Stimulated activated naive CD4-positive, alpha-beta T cell treated with Interleukin-2 at 50 U/mL for 16 hours (primary cell): ENCODE measurements around the gene MAP4K2.

Experiments used
- DNase-seq: peaks from one replicate; lab custom pipeline; 2025; lab: John Stamatoyannopoulos, UW

The MAP4K2 gene

GRCh38 chr11:64767344-64768299 is 35.4 kb downstream of the MAP4K2 start:
- peak; percentile 66 for DNase-seq

GRCh38 chr11:64766881-64767280 is 36.1 kb downstream of the MAP4K2 start:
- DNase-seq = no peak

GRCh38 chr11:64765851-64766665 is 37.0 kb downstream of the MAP4K2 start:
- DNase-seq = no peak

- no peak for DNase-seq
Observed at GRCh38 chr11:64765291-64765850, 37.6 kb downstream of the MAP4K2 start.

- no peak for DNase-seq
Observed at GRCh38 chr11:64764753-64765152, 38.3 kb downstream of the MAP4K2 start.

GRCh38 chr11:64764040-64764611 is 38.9 kb downstream of the MAP4K2 start:
- DNase-seq = peak; percentile 47

GRCh38 chr11:64763526-64764039 is 39.4 kb downstream of the MAP4K2 start:
- no peak for DNase-seq

GRCh38 chr11:64762674-64763525 is 40.1 kb downstream of the MAP4K2 start:
- no peak for DNase-seq

GRCh38 chr11:64762277-64762673 is 40.7 kb downstream of the MAP4K2 start:
- DNase-seq = no peak

GRCh38 chr11:64760759-64761420 is 42.1 kb downstream of the MAP4K2 start:
- no peak for DNase-seq

GRCh38 chr11:64759722-64760719 is 43.0 kb downstream of the MAP4K2 start, which contains the start of gene PYGM:
TSS of gene PYGM (minus strand) at chr11:64759974. CDS start at chr11:64759898, 76 bp downstream.
- DNase-seq = no peak

- DNase-seq = no peak
Observed at GRCh38 chr11:64759131-64759721, 43.8 kb downstream of the MAP4K2 start.

- DNase-seq = no peak
Observed at GRCh38 chr11:64758330-64759079, 44.5 kb downstream of the MAP4K2 start.

- DNase-seq = no peak
Observed at GRCh38 chr11:64757549-64758329, 45.3 kb downstream of the MAP4K2 start.

- no peak for DNase-seq
Observed at GRCh38 chr11:64755681-64756361, 47.2 kb downstream of the MAP4K2 start.

GRCh38 chr11:64754919-64755662 is 47.9 kb downstream of the MAP4K2 start:
- DNase-seq = no peak
